Activated T-cell treated with anti-CD3 and anti-CD28 coated beads for 48 hours (primary cell): Measurements from ENCODE around the gene ANO1.

Source experiments
- DNase-seq: peaks from one replicate; pipeline ENCODE4 v3.0.0-alpha.2; 2020; ENCODE audit warnings: low read depth

The ANO1 gene

GRCh38 chr11:70139785-70140410, 61.8 kb downstream of the ANO1 start:
- DNase-seq: no peak

GRCh38 chr11:70140711-70141485, 62.8 kb downstream of the ANO1 start:
- DNase-seq: no peak

GRCh38 chr11:70141486-70142220, 63.5 kb downstream of the ANO1 start:
- DNase-seq: no peak

GRCh38 chr11:70142221-70142875, 64.2 kb downstream of the ANO1 start:
- no peak for DNase-seq

GRCh38 chr11:70144262-70144661, 66.1 kb downstream of the ANO1 start:
- no peak for DNase-seq

GRCh38 chr11:70145071-70145470, 67.0 kb downstream of the ANO1 start:
- no peak for DNase-seq

GRCh38 chr11:70145841-70146240, 67.7 kb downstream of the ANO1 start:
- no peak for DNase-seq

GRCh38 chr11:70146299-70146698, 68.2 kb downstream of the ANO1 start:
- no peak for DNase-seq

- DNase-seq: no peak
Observed at GRCh38 chr11:70146895-70147520, 68.9 kb downstream of the ANO1 start.

GRCh38 chr11:70147668-70148067, 69.6 kb downstream of the ANO1 start:
- DNase-seq: no peak

GRCh38 chr11:70151671-70152070, 73.6 kb downstream of the ANO1 start:
- no peak for DNase-seq

- no peak for DNase-seq
Observed at GRCh38 chr11:70153133-70153727, 75.1 kb downstream of the ANO1 start.

GRCh38 chr11:70155386-70155785, 77.3 kb downstream of the ANO1 start:
- no peak for DNase-seq

- DNase-seq: no peak
Observed at GRCh38 chr11:70156291-70157037, 78.3 kb downstream of the ANO1 start.

GRCh38 chr11:70158201-70158600, 80.1 kb downstream of the ANO1 start:
- DNase-seq: no peak

GRCh38 chr11:70158757-70159389, 80.8 kb downstream of the ANO1 start:
- no peak for DNase-seq

GRCh38 chr11:70159627-70160570, 81.8 kb downstream of the ANO1 start:
- no peak for DNase-seq

GRCh38 chr11:70161043-70161625, 83.0 kb downstream of the ANO1 start:
- no peak for DNase-seq

- DNase-seq: no peak
Observed at GRCh38 chr11:70164705-70165104, 86.6 kb downstream of the ANO1 start.
